OCI-LY3 (cell line): ENCODE measurements around the gene TAF1C.

ENCODE experiments used
- H2AFZ ChIP-seq: fragments of 200-600, 300-600 bp; shearing (Covaris generic); 2 replicates; pipeline ENCODE4 v1.6.0; 2014; ENCODE audit warnings: antibody characterized with exemption, low read depth, low read length
- H3K27ac ChIP-seq: fragments of 200-600, 300-600 bp; sonication (generic); 2 replicates; pipeline ENCODE4 v1.5.1; 2014; ENCODE audit warnings: mild to moderate bottlenecking, low read length, moderate library complexity, mixed read lengths
- H3K27me3 ChIP-seq: fragments of 200-600, 300-600 bp; sonication (generic); 2 replicates; pipeline ENCODE4 v1.6.1; 2014; ENCODE audit warnings: low read depth, low read length, mixed read lengths
- H3K36me3 ChIP-seq: fragments of 200-600, 300-600 bp; sonication (generic); replicated peaks from 2 replicates; pipeline ENCODE3; 2014; ENCODE audit warnings: low read depth, low read length, mixed read lengths
- H3K4me1 ChIP-seq: fragments of 300-600, 200-600 bp; sonication (generic); 2 replicates; pipeline ENCODE4 v1.6.1; 2014; ENCODE audit warnings: low read length, mixed read lengths
- H3K4me2 ChIP-seq: fragments of 200-600, 300-600 bp; sonication (generic); 2 replicates; pipeline ENCODE4 v1.6.1; 2014; ENCODE audit warnings: low read length, mixed read lengths
- H3K4me3 ChIP-seq: fragments of 300-600, 200-600 bp; sonication (generic); 2 replicates; pipeline ENCODE4 v1.5.1; 2014; ENCODE audit warnings: antibody characterized with exemption, mild to moderate bottlenecking, low read length, moderate library complexity
- H3K79me2 ChIP-seq: fragments of 300-600, 200-600 bp; shearing (Covaris generic); 2 replicates; pipeline ENCODE4 v1.6.1; 2014; ENCODE audit warnings: mild to moderate bottlenecking, low read length, mixed read lengths
- H3K9ac ChIP-seq: fragments of 300-600, 200-600 bp; shearing (Covaris generic); 2 replicates; pipeline ENCODE4 v1.6.0; 2014; ENCODE audit warnings: mild to moderate bottlenecking, low read length, moderate library complexity
- H3K9me3 ChIP-seq: fragments of 200-600, 300-600 bp; shearing (Covaris generic); 2 replicates; pipeline ENCODE4 v1.6.1; 2014; ENCODE audit warnings: low read length, mixed read lengths; ENCODE audit not compliant: insufficient read depth
- H4K20me1 ChIP-seq: fragments of 200-600, 300-600 bp; sonication (generic); 2 replicates; pipeline ENCODE4 v1.6.1; 2016; ENCODE audit warnings: low read length, mixed read lengths; ENCODE audit not compliant: insufficient read depth
- EZH2phosphoT487 ChIP-seq: fragments of 200-600 bp; shearing (Covaris generic); IDR thresholded peaks from 2 replicates; pipeline ENCODE4 v1.6.1; 2018; ENCODE audit warnings: antibody characterized with exemption, mixed run types, low read depth
- TF ChIP-seq, protein P1 (sequence below): fragments of 200-600, 300-600 bp; sonication (generic); IDR thresholded peaks from 2 replicates; pipeline ENCODE4 v1.5.1; 2014; ENCODE audit warnings: antibody characterized with exemption, low read length, low read depth

The TAF1C gene

DNA sequence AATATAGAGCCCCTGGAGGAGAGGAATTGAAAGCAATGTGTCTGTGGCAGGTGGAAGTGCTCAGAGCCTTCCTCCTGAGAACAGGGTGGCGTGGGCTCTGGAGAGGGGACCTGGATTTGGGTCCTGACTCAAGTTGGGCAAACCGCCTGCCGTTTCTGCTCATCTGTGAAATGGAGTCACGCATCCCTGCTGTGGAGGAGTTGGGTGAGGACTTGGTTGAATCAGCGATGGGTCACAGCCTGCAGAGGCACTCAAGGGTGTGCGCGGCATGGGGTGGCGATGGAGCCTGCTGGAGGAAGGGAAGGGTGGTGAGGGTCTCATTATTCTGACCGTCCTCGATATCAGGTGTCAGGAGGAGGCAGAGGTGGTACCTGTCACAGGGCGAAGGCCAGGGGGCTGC, 7.2 kb upstream of the TAF1C start:
- no peaks in the 10 kb centered on the region for H3K36me3 ChIP-seq
- no peaks in the 10 kb centered on the region for H3K27me3 ChIP-seq
- H4K20me1 ChIP-seq, result no peaks in the 10 kb centered on the region
- H3K4me2 ChIP-seq, result no peak overlapping the region
- H3K9me3 ChIP-seq, result no peaks in the 10 kb centered on the region
- H3K9ac ChIP-seq, result no peak overlapping the region
- H3K79me2 ChIP-seq, result no peaks in the 10 kb centered on the region
- no peaks in the 10 kb centered on the region for H3K4me1 ChIP-seq
- no peak for TF ChIP-seq EZH2phosphoT487
- TF ChIP-seq, protein P1, sequence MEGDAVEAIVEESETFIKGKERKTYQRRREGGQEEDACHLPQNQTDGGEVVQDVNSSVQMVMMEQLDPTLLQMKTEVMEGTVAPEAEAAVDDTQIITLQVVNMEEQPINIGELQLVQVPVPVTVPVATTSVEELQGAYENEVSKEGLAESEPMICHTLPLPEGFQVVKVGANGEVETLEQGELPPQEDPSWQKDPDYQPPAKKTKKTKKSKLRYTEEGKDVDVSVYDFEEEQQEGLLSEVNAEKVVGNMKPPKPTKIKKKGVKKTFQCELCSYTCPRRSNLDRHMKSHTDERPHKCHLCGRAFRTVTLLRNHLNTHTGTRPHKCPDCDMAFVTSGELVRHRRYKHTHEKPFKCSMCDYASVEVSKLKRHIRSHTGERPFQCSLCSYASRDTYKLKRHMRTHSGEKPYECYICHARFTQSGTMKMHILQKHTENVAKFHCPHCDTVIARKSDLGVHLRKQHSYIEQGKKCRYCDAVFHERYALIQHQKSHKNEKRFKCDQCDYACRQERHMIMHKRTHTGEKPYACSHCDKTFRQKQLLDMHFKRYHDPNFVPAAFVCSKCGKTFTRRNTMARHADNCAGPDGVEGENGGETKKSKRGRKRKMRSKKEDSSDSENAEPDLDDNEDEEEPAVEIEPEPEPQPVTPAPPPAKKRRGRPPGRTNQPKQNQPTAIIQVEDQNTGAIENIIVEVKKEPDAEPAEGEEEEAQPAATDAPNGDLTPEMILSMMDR, result no peak
- H2AFZ ChIP-seq, result no peak overlapping the region
- no peak overlapping the region for H3K27ac ChIP-seq
- no peak overlapping the region for H3K4me3 ChIP-seq

DNA sequence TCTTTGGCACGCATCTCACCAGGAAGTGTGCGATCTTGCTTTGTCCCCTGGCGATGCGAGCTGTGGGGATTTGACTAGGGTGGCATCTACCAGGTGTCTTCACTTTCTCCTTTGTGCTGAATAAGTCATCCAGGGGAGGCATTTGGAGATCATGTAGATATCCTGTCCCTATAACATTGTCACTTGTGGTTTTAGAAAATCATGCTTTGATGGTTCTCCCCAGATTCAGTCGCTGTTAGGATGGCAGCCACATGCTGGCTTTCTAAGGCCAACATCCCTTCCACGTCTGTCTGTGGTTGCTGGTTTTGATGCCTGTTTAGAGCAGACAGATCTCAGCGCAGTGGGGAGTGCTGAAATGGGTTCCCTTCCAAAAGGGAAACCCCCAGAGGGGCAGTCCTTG, 6.6 kb upstream of the TAF1C start:
- no peaks in the 10 kb centered on the region for H3K36me3 ChIP-seq
- no peak overlapping the region for H3K9ac ChIP-seq
- no peak overlapping the region for H3K4me3 ChIP-seq
- no peaks in the 10 kb centered on the region for H3K79me2 ChIP-seq
- H3K27ac ChIP-seq, result no peak overlapping the region
- TF ChIP-seq, protein P1, result no peak
- no peak for TF ChIP-seq EZH2phosphoT487
- no peaks in the 10 kb centered on the region for H4K20me1 ChIP-seq
- H3K9me3 ChIP-seq, result no peaks in the 10 kb centered on the region
- no peaks in the 10 kb centered on the region for H3K27me3 ChIP-seq
- H2AFZ ChIP-seq, result no peak overlapping the region
- no peak overlapping the region for H3K4me2 ChIP-seq
- H3K4me1 ChIP-seq, result no peaks in the 10 kb centered on the region

DNA sequence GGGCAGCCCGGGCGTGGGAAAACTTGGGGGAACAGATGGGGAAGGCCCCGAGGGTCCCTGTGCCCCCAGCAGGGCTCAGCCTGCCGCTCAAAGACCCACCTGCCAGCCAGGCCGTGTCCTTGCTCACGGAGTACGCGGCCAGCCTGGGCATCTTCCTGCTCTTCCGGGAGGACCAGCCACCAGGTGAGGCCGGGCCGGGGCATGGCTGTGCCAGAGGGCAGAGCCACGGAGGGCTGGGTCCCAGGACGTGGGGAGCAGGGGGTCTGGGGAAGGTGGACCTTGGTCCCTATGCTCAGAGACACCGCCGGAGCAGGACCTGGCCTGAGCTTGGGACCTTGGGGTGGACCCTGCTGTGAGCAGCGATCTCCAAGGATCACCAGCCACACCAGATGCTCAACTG, 4.6 kb upstream of the TAF1C start:
- Histone ChIP-seq H3K4me3 (no peak overlapping the region), H4K20me1 (no peaks in the 10 kb centered on the region)

DNA sequence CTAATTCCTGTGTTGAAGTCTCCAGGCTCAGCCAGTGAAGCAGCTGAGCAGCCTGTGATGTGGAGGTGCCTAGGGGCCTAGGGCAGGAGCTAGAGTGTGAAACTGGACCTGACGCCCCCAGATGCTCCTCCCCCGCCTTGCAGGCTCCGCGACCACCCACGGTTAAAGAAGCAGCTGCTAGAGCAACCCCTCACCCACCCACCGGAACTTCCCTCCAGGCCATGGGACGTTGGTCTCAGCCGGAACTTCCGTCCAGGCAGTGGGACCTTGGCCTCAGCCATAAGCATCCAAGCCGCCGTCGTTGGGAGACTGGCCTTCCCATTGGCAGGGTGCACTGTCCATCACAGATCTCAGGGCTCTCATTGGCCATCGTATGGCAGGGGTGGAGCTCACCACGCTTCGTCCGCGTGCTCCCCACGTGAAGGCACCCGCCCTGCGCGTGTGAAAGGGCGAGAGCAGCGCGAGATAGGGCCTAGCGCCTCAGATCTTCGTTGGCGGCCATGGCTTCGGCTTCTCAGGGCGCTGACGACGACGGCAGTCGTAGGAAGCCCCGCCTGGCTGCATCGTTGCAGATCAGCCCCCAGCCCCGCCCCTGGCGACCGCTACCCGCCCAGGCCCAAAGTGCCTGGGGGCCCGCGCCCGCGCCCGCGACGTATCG, 4.0 kb upstream of the TAF1C start, which contains the start of gene ADAD2:
ADAD2 (plus strand) TSS at position 427 of the 658 bp plus-strand sequence; CDS start at position 501, 74 bp downstream.
- no peak within 1 kb of the TSS for H2AFZ ChIP-seq
- no peak within 1 kb of the TSS for H3K9ac ChIP-seq
- H3K27me3 ChIP-seq, result no peaks in the 10 kb centered on the region
- H3K4me3 ChIP-seq, result no peak within 1 kb of the TSS
- no peaks in the 10 kb centered on the region for H3K36me3 ChIP-seq
- H3K9me3 ChIP-seq, result no peaks in the 10 kb centered on the region
- no peak within 1 kb of the TSS for H3K27ac ChIP-seq
- peaks cover 7% of the 10 kb centered on the region for H3K4me1 ChIP-seq
- H3K4me2 ChIP-seq, result no peak within 1 kb of the TSS
- TF ChIP-seq, protein P1, result no peak
- no peak for TF ChIP-seq EZH2phosphoT487
- no peaks in the 10 kb centered on the region for H4K20me1 ChIP-seq
- peaks cover 9% of the 10 kb centered on the region for H3K79me2 ChIP-seq

More for the DNA sequence above, 4.6 kb upstream of the TAF1C start:
- no peak for TF ChIP-seq EZH2phosphoT487
- TF ChIP-seq, protein P1, result no peak
- no peak overlapping the region for H3K27ac ChIP-seq
- H3K4me2 ChIP-seq, result no peak overlapping the region
- peaks cover 3% of the 10 kb centered on the region; the same call in 1 of the 2 replicates for H3K4me1 ChIP-seq
- H2AFZ ChIP-seq, result no peak overlapping the region
- no peak overlapping the region for H3K9ac ChIP-seq
- no peaks in the 10 kb centered on the region for H3K27me3 ChIP-seq
- no peaks in the 10 kb centered on the region for H3K9me3 ChIP-seq
- peaks cover 3% of the 10 kb centered on the region for H3K79me2 ChIP-seq
- H3K36me3 ChIP-seq, result no peaks in the 10 kb centered on the region
